Ramos (cell line): ENCODE results near the gene GSG1.
"Not testable (repeated sequence)": the region's sequence is repeated elsewhere in the genome, so short reads cannot be mapped to it uniquely, and the experiment has no call there.

ENCODE experiments used
- in situ Hi-C: fragments of 300-500 bp; cut with MboI; formaldehyde crosslinking; loops from one replicate; pipeline ENCODE4 v1.14.3; 2022; ENCODE audit warnings: low sequenced_read_pairs; ENCODE audit not compliant: unreplicated experiment

GSG1 gene

GRCh38 chr12:13094367-13094766 lies 9.1 kb downstream of the GSG1 start:
- in situ Hi-C loops, result loop anchor here (10.0 kb wide), 1 partner anchor 180 kb away; no protein-coding TSS in a partner anchor

GRCh38 chr12:13093848-13094220 lies 9.6 kb downstream of the GSG1 start:
- in situ Hi-C loops, result loop anchor here (10.0 kb wide), 1 partner anchor 179 kb away; no protein-coding TSS in a partner anchor

- in situ Hi-C loops, result loop anchor here (10.0 kb wide), 1 partner anchor 179 kb away; no protein-coding TSS in a partner anchor
These were observed 10.1 kb downstream of the GSG1 start for GRCh38 chr12:13093191-13093847.

- in situ Hi-C loops, result loop anchor here (10.0 kb wide), 1 partner anchor 177 kb away; no protein-coding TSS in a partner anchor
These were observed 11.6 kb downstream of the GSG1 start for GRCh38 chr12:13091832-13092231.

- in situ Hi-C loops, result loop anchor here (10.0 kb wide), 1 partner anchor 175 kb away; no protein-coding TSS in a partner anchor
These were observed 13.4 kb downstream of the GSG1 start for GRCh38 chr12:13090054-13090453.

GRCh38 chr12:13088496-13088895 lies 15.0 kb downstream of the GSG1 start:
- in situ Hi-C loops, result no loop called here

- in situ Hi-C loops, result no loop called here
These were observed 15.7 kb downstream of the GSG1 start for GRCh38 chr12:13087766-13088165.

- in situ Hi-C loops, result no loop called here
These were observed 17.3 kb downstream of the GSG1 start for GRCh38 chr12:13085968-13086686.

GRCh38 chr12:13084898-13085640 lies 18.4 kb downstream of the GSG1 start:
- in situ Hi-C loops, result no loop called here

GRCh38 chr12:13083638-13084037 lies 19.8 kb downstream of the GSG1 start:
- in situ Hi-C loops, result not testable (repeated sequence)

GRCh38 chr12:13082861-13083260 lies 20.6 kb downstream of the GSG1 start:
- in situ Hi-C loops, result no loop called here

GRCh38 chr12:13080266-13080665 lies 23.2 kb downstream of the GSG1 start:
- in situ Hi-C loops, result no loop called here

- in situ Hi-C loops, result no loop called here
These were observed 24.0 kb downstream of the GSG1 start for GRCh38 chr12:13079440-13079906.

GRCh38 chr12:13075786-13076570 lies 27.5 kb downstream of the GSG1 start:
- in situ Hi-C loops, result no loop called here

GRCh38 chr12:13075118-13075480 lies 28.4 kb downstream of the GSG1 start:
- in situ Hi-C loops, result no loop called here

GRCh38 chr12:13074396-13075117 lies 28.9 kb downstream of the GSG1 start:
- in situ Hi-C loops, result no loop called here

GRCh38 chr12:13073173-13073572 lies 30.3 kb downstream of the GSG1 start:
- in situ Hi-C loops, result no loop called here

- in situ Hi-C loops, result no loop called here
These were observed 31.9 kb downstream of the GSG1 start for GRCh38 chr12:13071305-13072280.
